ENCODE measurements around the gene E2F8. TPM values are rescaled to one million over a fixed set of nuclear protein-coding genes. Genes with fewer than 3 reads are reported as not detected.

E2F8 gene
- total and polyA plus RNA-seq, 9 of the 15 experiments (the other 6 are each of a cell fraction or from before 2014, with no cell fraction given): 6.9 to 23.6 (median 12.1) TPM

- TF ChIP-seq ARID4B (CRISPR knock-in tag; IDR thresholded peaks at IDR 0.05) (peak; percentile 95), MECOM (CRISPR knock-in tag; IDR thresholded peaks at IDR 0.05) (no peak), EP300 (IDR thresholded peaks at IDR 0.05; ENCODE audit: low read length) (peak; percentile 54), SRSF7 (optimal IDR thresholded peaks at IDR 0.05; ENCODE audit: low read depth, low read length) (no peak), SFPQ (IDR thresholded peaks at IDR 0.05; ENCODE audit: low read depth, low read length) (no peak), AFF1 (IDR thresholded peaks at IDR 0.05; ENCODE audit: low read depth in 1 of 2, partially characterized antibody in 2 of 2) (peak in 1 of 2 experiments; percentile 41), KDM5B (IDR thresholded peaks at IDR 0.05; ENCODE audit: insufficient replicate concordance, low read depth, low read length) (peak; percentile 57), YY1 (IDR thresholded peaks at IDR 0.05; ENCODE audit: borderline replicate concordance in 1 of 3, control insufficient read depth in 1 of 3, extremely low read depth in 1 of 3, insufficient read depth in 3 of 3, insufficient read length in 1 of 3, insufficient replicate concordance in 2 of 3, low read depth in 1 of 3, low read length in 2 of 3) (peak in 2 of 3 experiments; percentile 49 to 82), BDP1 (IDR thresholded peaks at IDR 0.05; ENCODE audit: insufficient read depth, insufficient read length) (no peak), ZNF436 (CRISPR knock-in tag; IDR thresholded peaks at IDR 0.05) (no peak), ZC3H8 (IDR thresholded peaks at IDR 0.05) (no peak), THAP12 (CRISPR knock-in tag; IDR thresholded peaks at IDR 0.05) (no peak)
Measured at GRCh38 chr11:19240420-19241259, at the start of gene E2F8 (continued).

Data from K562 (cell line).